Esophagus squamous epithelium (tissue), 4 donors: Measurements from ENCODE around the gene FILIP1L.

Experiments used
- CTCF ChIP-seq, 6 experiments: fragments of 450-650 bp in 4 of 6; fragments of 200-600 bp in 2 of 6; sonication (generic) in 2 of 6; IDR thresholded peaks; one replicate each; pipeline ENCODE4 v1.5.1; 2016 to 2019; ENCODE audit warnings: antibody characterized with exemption in 6 of 6, mild to moderate bottlenecking in 4 of 6, moderate library complexity in 4 of 6
- POLR2A ChIP-seq, 4 donors: fragments of 450-650 bp; IDR thresholded peaks; one replicate each; pipeline ENCODE4 v1.6.1; 2017; ENCODE audit warnings: antibody characterized with exemption in 4 of 4, mild to moderate bottlenecking in 4 of 4, moderate library complexity in 3 of 4

DNA sequence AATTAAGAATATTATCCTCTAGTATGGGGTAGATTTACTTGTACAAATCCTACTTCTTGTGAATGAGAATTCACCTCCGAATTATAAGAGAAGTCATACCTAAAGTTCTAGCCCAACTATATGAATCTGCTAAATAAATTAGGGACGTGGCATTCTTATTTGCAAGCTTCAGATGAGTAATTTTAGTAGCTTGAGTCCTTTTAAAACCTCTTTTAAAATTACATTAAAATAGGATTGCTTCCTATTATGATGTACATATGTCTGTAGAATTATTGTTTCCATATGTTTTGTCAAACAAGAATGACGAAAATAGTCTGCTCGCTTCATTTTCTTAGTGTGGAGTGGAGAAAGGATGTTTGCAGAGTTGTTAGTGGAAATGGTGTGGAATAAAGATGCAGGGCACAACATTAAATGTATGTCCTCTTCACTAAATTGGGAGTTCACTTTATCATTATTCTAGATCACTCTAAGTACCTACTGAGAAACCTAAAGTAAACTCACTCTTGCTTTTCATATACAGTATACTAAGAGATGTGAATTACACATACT is 237.2 kb downstream of the FILIP1L start:
- TF ChIP-seq POLR2A (IDR thresholded peaks at IDR 0.05): no peak
- TF ChIP-seq CTCF (IDR thresholded peaks at IDR 0.05): no peak
